ENCODE results near the gene EEFSEC.

DNA sequence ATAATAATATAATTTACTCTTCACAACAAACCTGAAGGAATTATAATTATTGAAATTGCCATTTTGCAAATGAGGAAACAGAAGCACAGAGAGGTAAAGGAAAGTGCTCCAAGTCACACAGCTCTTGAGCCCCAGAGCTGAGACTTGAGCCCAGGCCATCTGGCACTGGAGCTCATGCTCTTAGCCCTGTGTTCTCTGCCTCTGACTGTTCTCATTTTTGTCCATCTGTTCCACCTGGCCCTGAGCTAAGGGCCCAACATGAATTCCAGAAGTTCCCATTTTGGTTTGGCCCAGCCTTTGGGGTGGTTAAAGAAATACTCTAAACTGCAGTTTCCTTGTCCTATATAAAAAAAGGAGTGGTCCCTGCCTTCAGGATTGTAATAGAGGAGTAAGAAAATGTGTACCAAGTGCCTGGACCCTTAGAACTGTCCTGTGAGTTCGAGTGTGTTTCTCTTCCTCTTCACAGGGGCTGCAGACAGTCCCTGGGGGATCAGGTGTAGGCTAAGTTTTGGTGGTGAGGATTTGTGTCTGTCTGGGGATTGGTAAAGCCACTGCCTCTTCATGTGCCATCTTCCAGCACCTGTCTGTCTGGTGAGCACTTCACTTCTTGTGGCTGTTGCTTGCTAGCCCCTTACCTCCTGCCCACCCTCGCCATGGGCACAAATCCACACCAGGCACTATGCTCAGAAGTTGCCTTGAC, 221.6 kb downstream of the EEFSEC start:
- TF ChIP-seq CTCF (IDR thresholded peaks at IDR 0.05; ENCODE audit: low read length) = no peak
- TF ChIP-seq EZH2phosphoT487 (IDR thresholded peaks at IDR 0.05; ENCODE audit: low read length) = no peak

Measured in MM.1S (cell line).